IgD-negative memory B cell (primary cell): ENCODE data around the gene TM6SF1. TPM values are rescaled to one million over a fixed set of nuclear protein-coding genes. Genes with fewer than 3 reads are reported as not detected.
"Not testable (repeated sequence)": the region's sequence is repeated elsewhere in the genome, so short reads cannot be mapped to it uniquely, and the experiment has no call there.

Source experiments
- H3K27ac Mint-ChIP-seq, 3 donors: one replicate each; pipeline ENCODE4 v1.8.0; 2020 to 2022; ENCODE audit warnings: mild to moderate bottlenecking in 3 of 3, mixed read lengths in 3 of 3, moderate library complexity in 1 of 3
- H3K27me3 Mint-ChIP-seq: one replicate; pipeline ENCODE4 v1.8.0; 2021; ENCODE audit warnings: mixed read lengths
- H3K36me3 Mint-ChIP-seq: one replicate; pipeline ENCODE4 v1.8.0; 2020; ENCODE audit warnings: mild to moderate bottlenecking, mixed read lengths
- H3K4me1 Mint-ChIP-seq, 3 donors: one replicate each; pipeline ENCODE4 v1.8.0; 2020 to 2022; ENCODE audit warnings: mixed read lengths in 3 of 3, mild to moderate bottlenecking in 1 of 3
- H3K4me3 Mint-ChIP-seq, 4 donors: one replicate each; pipeline ENCODE4 v1.8.0; 2020 to 2022; ENCODE audit warnings: mild to moderate bottlenecking in 4 of 4, mixed read lengths in 4 of 4, moderate library complexity in 3 of 4
- H3K9me3 Mint-ChIP-seq, 3 donors: one replicate each; pipeline ENCODE4 v1.8.0; 2020 to 2021; ENCODE audit warnings: mixed read lengths in 3 of 3, mild to moderate bottlenecking in 1 of 3
- polyA plus RNA-seq: library from polyadenylated mRNA; unstranded; fragments of 300-500 nt; fragmentation: Illumina TruSeq; gene quantifications from one replicate; pipeline ENCODE4 v1.2.3, GENCODE V29; 2021

Gene TM6SF1
- polyA plus RNA-seq, 1 donor from 2014 or later, result 0.29 TPM

DNA sequence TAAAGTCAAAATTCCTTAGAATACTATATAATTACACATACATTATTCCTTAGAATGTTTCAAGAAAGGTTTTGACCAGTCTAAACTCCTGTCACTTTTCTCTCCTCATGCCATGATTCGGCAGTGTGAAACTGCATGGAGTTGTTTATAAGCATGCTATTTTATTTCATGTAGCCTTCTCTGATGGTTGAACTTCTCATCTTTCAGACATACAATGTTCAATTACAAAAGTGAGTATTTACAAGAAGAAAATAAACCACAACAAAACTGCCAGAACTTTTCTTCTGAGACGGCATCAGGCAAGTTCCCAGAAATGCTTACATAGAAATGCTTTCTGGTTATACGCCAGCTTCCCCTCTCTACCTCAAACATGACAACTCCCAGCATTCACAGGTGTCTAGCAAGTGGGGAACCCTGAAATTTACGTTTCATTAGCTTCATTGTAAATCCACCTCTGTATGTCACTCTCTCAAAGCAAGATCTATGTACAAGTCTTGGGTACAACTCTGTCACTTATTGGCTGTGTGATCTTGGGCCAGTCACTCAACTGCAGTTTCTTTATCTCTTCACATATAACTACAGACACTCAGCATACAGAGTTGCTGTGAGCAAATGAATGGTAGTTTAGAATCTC lies 57.4 kb downstream of the TM6SF1 start:
- H3K27ac Mint-ChIP-seq, result no peak overlapping the region

DNA sequence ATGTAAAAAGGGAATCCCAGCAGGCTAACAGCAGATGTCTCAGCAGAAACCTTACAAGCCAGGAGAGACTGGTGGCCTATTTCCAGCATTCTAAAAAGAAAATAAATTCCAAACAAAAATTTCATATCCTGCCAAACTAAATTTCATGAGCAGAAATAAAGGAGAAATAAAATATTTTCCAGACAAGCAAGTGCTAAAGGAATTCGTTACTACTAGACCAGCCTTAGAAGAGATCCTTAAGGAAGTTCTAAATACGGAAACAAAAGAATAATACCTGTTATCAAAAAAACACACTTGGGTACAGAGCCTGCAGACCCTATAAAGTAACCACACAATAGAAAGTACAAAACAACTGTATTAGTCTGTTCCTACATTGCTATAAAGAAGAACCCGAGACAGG lies 58.8 kb downstream of the TM6SF1 start:
- H3K36me3 Mint-ChIP-seq, result no peaks in the 10 kb centered on the region
- H3K27ac Mint-ChIP-seq, result no peak overlapping the region
- H3K4me1 Mint-ChIP-seq, result no peaks in the 10 kb centered on the region
- H3K27me3 Mint-ChIP-seq, result peaks cover 3% of the 10 kb centered on the region
- H3K9me3 Mint-ChIP-seq, result peaks cover 6 to 18% (median 10%) of the 10 kb centered on the region in 3 donors
- no peak overlapping the region for H3K4me3 Mint-ChIP-seq

More for the DNA sequence above, 57.4 kb downstream of the TM6SF1 start:
- Mint-ChIP-seq H3K4me1 (no peaks in the 10 kb centered on the region), H3K9me3 (peaks cover 6 to 16% (median 10%) of the 10 kb centered on the region in 3 donors), H3K27me3 (peaks cover 3% of the 10 kb centered on the region), H3K4me3 (no peak overlapping the region), H3K36me3 (no peaks in the 10 kb centered on the region)

DNA sequence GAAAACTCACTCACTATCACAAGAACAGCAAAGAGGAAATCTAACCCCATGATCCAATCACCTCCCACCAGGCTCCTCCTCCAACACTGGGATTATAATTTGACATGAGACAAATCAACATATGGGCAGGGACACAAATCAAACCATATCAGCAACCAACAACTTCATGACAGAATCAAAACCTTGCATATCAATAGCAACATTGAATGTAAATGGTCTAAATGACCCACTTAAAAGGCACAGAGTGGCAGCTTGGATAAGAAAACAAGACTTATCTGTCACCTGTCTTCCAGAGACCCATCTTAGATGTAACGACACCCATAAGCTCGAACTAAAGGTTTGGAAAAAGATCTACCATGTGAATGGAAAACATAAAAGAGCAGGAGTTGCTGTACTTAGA lies 59.4 kb downstream of the TM6SF1 start:
- H3K27ac Mint-ChIP-seq, result no peak overlapping the region

GRCh38 chr15:83169576-83169975 lies 62.1 kb downstream of the TM6SF1 start:
- not testable (repeated sequence) for H3K36me3 Mint-ChIP-seq, H3K27me3 Mint-ChIP-seq, H3K27ac Mint-ChIP-seq, H3K4me3 Mint-ChIP-seq, H3K4me1 Mint-ChIP-seq
- H3K9me3 Mint-ChIP-seq, result peaks cover 6 to 18% (median 10%) of the 10 kb centered on the region in 3 donors

More for the DNA sequence above, 59.4 kb downstream of the TM6SF1 start:
- Mint-ChIP-seq H3K9me3 (peaks cover 6 to 18% (median 10%) of the 10 kb centered on the region in 3 donors), H3K36me3 (no peaks in the 10 kb centered on the region), H3K27me3 (peaks cover 3% of the 10 kb centered on the region), H3K4me3 (no peak overlapping the region), H3K4me1 (no peaks in the 10 kb centered on the region)

- H3K27ac Mint-ChIP-seq, result no peak overlapping the region
- H3K36me3 Mint-ChIP-seq, result no peaks in the 10 kb centered on the region
- peaks cover 4% of the 10 kb centered on the region for H3K27me3 Mint-ChIP-seq
- H3K9me3 Mint-ChIP-seq, result peaks cover 6 to 14% (median 10%) of the 10 kb centered on the region in 3 donors
- no peaks in the 10 kb centered on the region for H3K4me1 Mint-ChIP-seq
- H3K4me3 Mint-ChIP-seq, result no peak overlapping the region
Observed at GRCh38 chr15:83170474-83171165, 63.2 kb downstream of the TM6SF1 start.

GRCh38 chr15:83174891-83175290 lies 67.4 kb downstream of the TM6SF1 start:
- Mint-ChIP-seq H3K36me3 (no peaks in the 10 kb centered on the region), H3K4me3 (no peak overlapping the region), H3K9me3 (peaks cover 0 to 2% (median 0%) of the 10 kb centered on the region in 3 donors), H3K4me1 (no peaks in the 10 kb centered on the region), H3K27ac (no peak overlapping the region), H3K27me3 (peaks cover 6% of the 10 kb centered on the region)

GRCh38 chr15:83178390-83178789 lies 70.9 kb downstream of the TM6SF1 start:
- H3K36me3 Mint-ChIP-seq, result no peaks in the 10 kb centered on the region
- no peaks in the 10 kb centered on the region for H3K9me3 Mint-ChIP-seq
- no peak overlapping the region for H3K27ac Mint-ChIP-seq
- peaks cover 3% of the 10 kb centered on the region for H3K27me3 Mint-ChIP-seq
- H3K4me3 Mint-ChIP-seq, result no peak overlapping the region
- no peaks in the 10 kb centered on the region for H3K4me1 Mint-ChIP-seq

GRCh38 chr15:83178869-83179325 lies 71.5 kb downstream of the TM6SF1 start:
- Mint-ChIP-seq H3K4me3 (no peak overlapping the region), H3K4me1 (no peaks in the 10 kb centered on the region), H3K27ac (no peak overlapping the region), H3K9me3 (no peaks in the 10 kb centered on the region), H3K27me3 (peaks cover 3% of the 10 kb centered on the region), H3K36me3 (no peaks in the 10 kb centered on the region)

GRCh38 chr15:83185561-83185960 lies 78.1 kb downstream of the TM6SF1 start:
- Mint-ChIP-seq H3K36me3 (no peaks in the 10 kb centered on the region), H3K4me3 (no peak overlapping the region), H3K27me3 (peaks cover 2% of the 10 kb centered on the region), H3K9me3 (no peaks in the 10 kb centered on the region), H3K4me1 (no peaks in the 10 kb centered on the region), H3K27ac (no peak overlapping the region)

Other genes with a start within 250 kb of the TM6SF1 start
- 2.7 TPM for gene HOMER2, start 154.9 kb upstream of the TM6SF1 start, polyA plus RNA-seq
- 38.2 TPM for gene RAMAC, start 121.4 kb upstream of the TM6SF1 start, polyA plus RNA-seq
- 54.5 TPM for gene C15orf40, start 96.0 kb upstream of the TM6SF1 start, polyA plus RNA-seq
- 49.7 TPM for gene BTBD1, start 40.4 kb upstream of the TM6SF1 start, polyA plus RNA-seq
- 0.01 TPM for gene HDGFL3, start 100.2 kb downstream of the TM6SF1 start, polyA plus RNA-seq
- not detected for gene BNC1, start 177.0 kb downstream of the TM6SF1 start, polyA plus RNA-seq